Measurements from ENCODE around the gene ZNF227.
"Not testable (repeated sequence)": the region's sequence is repeated elsewhere in the genome, so short reads cannot be mapped to it uniquely, and the experiment has no call there.

The ZNF227 gene

GRCh38 chr19:44212250-44212865 lies at the start of gene ZNF227:
TSS of gene ZNF227 (plus strand) at chr19:44212532. CDS start at chr19:44217793, 5,261 bp downstream.
- DNase-seq (ENCODE audit: low read depth in 2 of 2) = peak; percentile 41 to 61

DNA sequence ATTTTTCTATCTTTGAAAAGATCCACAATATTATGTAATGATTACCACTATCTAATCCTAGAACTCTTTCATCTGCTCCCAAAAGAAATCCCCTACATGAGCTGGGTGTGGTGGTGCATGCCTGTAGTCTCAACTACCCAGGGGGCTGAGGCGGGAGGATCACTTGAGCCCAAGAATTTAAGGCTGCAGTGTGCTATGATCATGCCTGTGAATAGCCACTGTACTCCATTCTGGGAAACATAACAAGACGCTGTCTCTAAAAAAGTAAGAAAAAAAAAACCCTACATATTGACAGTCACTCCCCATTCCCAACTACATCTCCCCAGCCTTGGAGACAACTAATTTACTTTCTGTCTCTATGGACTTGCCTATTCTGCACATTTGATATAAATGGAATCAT lies 48.5 kb upstream of the ZNF227 start:
- DNase-seq (ENCODE audit: low read depth in 2 of 2) = no peak

DNA sequence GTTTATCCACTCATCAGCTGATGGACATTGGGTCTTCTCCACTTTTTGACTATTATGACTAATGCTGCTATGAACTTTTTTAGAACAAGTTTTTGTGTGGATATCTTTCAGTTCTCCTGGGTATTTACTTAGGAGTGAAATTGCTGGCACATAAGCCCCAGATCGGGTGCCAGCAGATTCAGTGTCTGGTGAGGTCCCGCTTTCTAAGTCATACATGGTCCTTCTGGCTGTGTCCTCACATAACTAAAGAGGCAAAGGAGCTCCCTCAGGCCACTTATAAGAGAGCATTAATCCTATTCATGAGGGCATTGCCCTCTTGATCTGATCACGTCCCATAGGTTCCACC lies 48.0 kb upstream of the ZNF227 start:
- no peak for DNase-seq (ENCODE audit: low read depth in 2 of 2)

DNA sequence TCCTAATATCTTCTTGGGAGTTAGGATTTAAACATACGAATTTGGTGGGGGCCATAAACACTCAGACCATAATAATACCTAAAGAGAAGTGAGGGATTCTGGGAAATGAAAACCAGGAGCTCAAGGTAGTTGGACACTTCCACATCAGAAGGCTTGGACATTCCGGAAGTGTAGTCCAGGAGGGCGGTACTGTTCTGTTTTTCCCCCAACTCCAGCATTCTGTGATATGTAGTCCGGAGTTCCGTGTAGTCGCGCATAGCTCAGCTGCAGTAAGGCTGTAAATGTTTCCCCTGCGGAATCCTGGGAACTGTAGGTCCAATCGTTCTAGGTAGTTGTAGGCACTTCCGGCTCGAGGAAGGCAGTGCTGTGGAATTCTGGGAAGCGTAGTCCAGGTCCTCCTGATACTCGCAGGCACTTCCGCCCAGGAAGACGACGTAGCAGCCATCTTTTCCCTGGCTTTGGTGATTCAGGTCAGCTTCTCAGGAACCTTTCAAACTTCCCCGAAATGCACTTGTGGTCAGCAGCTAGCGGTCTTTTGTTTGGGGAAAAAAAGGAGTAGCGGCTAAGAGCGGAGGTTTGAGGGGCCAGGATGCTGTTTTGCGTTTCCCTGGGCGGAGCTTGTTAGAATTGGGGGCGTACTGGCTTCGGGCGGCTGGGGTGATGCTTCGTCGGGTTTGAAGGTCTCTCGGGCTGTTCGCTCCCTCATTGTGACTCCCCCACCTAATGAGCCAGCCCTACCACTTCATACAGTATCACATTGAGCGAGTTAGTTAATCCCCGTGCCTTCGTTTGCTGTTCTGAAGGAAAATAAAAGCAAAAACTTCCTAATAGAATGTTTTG lies 47.4 kb upstream of the ZNF227 start, which contains the start of gene ZNF226:
Gene ZNF226 (plus strand): TSS at position 428 of the 840 bp plus-strand sequence. CDS start 4,981 bp downstream, outside the sequence.
- DNase-seq (ENCODE audit: low read depth in 2 of 2) = peak; percentile 37 to 49

DNA sequence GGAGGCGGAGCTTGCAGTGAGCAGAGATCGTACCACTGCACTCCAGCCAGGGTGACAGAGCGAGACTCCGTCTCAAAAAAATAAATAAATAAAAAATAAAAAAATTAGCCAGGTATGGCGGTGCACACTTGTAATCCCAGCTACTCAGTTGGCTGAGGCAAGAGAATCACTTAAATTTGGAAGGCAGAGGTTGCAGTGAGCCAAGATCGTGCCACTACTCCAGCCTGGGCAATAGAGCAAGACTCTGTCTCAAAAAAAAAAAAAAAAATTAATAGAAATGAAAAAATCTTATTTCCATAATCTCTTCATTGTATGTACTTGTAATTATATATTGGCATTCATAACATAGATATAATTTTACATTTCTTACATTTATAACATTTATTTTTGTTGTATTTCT lies 41.7 kb upstream of the ZNF227 start:
- DNase-seq (ENCODE audit: low read depth in 2 of 2) = not testable (repeated sequence)

- DNase-seq (ENCODE audit: low read depth in 2 of 2) = no peak
Measured at GRCh38 chr19:44176590-44176989, 35.7 kb upstream of the ZNF227 start.

- no peak for DNase-seq (ENCODE audit: low read depth in 2 of 2)
Measured at GRCh38 chr19:44180968-44181367, 31.4 kb upstream of the ZNF227 start.

GRCh38 chr19:44182145-44182544 lies 30.2 kb upstream of the ZNF227 start:
- no peak for DNase-seq (ENCODE audit: low read depth in 2 of 2)

DNA sequence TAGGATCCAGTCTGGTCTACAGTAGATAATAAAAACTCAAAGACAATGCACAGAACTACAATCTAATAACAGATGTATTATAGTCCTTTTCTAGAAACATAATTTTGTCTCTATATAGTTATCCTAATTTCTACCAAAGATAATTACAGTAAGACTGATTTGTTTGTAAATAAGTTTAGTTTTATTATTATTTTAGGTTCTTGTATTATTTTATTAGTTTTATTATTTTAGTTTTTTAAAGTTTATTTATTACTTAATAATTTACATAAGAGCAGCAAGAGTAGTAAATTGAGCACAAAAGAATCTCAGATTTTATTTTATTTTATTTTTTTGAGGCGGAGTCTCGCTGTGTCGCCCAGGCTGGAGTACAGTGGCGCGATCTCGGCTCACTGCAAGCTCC lies 22.3 kb upstream of the ZNF227 start:
- DNase-seq (ENCODE audit: low read depth in 2 of 2) = no peak

DNA sequence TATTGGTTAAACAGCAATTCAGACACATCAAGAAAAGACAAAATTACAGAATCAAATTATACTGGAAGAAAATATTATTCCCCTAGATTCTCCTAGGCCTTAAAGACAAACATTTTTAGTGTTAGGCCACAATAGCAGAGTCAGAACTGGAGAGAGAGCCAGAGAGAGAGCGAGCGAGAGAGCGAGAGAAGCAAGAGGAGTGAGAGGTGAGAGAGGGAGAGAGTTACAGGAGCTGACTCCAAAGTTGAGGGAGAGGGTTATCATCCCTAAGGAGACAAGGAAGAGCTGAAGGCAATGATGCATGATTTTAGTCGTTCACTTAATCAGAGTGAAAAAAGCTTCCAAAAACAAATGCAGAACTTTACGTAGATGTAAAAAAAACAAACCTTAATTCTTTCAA lies 20.2 kb upstream of the ZNF227 start:
- DNase-seq (ENCODE audit: low read depth in 2 of 2) = no peak

DNA sequence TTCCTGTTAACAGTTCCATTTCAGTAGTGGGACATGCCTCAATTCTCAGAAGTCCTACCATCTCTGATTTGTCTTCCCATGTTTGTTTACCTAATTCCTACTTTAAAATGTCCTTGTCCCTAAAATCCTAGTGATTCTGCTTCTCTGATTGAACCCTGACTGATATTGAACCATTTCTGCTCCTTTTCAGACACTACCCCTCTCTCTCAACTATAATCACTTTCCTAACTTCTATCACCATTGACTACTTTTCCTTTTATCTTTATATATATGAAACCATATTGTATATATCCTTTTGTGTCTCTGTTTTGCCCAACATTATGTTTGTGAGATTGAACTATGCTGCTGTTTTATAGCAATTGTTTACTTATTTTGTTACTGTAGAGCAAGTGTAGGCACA lies 15.6 kb upstream of the ZNF227 start:
- DNase-seq (ENCODE audit: low read depth in 2 of 2) = no peak

GRCh38 chr19:44202470-44202869 lies 9.9 kb upstream of the ZNF227 start:
- DNase-seq (ENCODE audit: low read depth in 2 of 2) = no peak

DNA sequence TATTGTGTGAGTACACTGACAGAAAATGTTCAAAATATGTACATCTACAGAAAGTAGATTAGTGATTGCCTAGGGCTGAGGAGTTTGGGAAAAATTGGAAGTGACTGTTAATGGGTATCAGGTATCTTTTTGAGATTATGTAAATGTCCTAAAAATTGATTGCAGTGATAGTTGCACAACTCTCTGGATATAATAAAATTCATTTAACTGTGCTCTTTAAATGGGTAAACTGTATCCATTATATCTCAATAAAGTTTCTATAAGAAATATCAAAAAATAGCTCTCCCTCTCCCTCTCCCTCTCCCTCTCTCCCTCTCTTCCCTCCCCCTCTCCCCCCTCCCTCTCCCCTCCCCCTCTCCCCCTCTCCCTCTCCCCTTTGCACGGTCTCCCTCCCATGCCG lies 9.4 kb upstream of the ZNF227 start:
- no peak for DNase-seq (ENCODE audit: low read depth in 2 of 2)

GRCh38 chr19:44203877-44204276 lies 8.5 kb upstream of the ZNF227 start:
- not testable (repeated sequence) for DNase-seq (ENCODE audit: low read depth in 2 of 2)

DNA sequence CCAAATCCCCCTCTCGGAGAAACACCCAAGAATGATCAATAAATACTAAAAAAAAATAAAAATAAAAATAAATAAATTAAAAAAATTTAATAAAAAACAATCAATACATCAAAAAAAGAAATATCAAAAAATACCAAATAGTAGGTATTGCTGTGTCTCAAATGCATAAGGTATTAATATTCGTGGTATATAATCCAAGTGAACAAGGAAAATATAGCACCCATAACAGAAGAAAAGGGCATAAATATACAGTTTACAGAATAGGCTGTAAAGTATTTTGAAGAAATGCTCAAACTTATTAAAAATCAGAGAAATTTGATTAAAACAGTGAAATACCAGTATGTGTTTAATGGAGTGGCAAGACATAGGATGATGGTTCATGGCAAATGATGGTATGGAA lies 7.6 kb upstream of the ZNF227 start:
- DNase-seq (ENCODE audit: low read depth in 2 of 2) = no peak

GRCh38 chr19:44207126-44207803 lies 5.1 kb upstream of the ZNF227 start:
- DNase-seq (ENCODE audit: low read depth in 2 of 2) = peak; percentile 29 to 54

GRCh38 chr19:44212866-44213346 lies 574 bp downstream of the ZNF227 start:
- DNase-seq (ENCODE audit: low read depth in 2 of 2) = no peak

- not testable (repeated sequence) for DNase-seq (ENCODE audit: low read depth in 2 of 2)
Measured at GRCh38 chr19:44219926-44220325, 7.6 kb downstream of the ZNF227 start.

- DNase-seq (ENCODE audit: low read depth in 2 of 2) = not testable (repeated sequence)
Measured at GRCh38 chr19:44220761-44221160, 8.4 kb downstream of the ZNF227 start.

DNA sequence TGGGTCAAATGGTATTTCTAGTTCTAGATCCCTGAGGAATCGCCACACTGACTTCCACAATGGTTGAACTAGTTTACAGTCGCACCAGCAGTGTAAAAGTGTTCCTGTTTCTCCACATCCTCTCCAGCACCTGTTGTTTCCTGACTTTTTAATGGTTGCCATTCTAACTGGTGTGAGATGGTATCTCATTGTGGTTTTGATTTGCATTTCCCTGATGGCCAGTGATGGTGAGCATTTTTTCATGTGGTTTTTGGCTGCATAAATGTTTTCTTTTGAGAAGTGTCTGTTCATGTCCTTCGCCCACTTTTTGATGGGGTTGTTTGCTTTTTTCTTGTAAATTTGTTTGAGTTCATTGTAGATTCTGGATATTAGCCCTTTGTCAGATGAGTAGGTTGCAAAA lies 9.0 kb downstream of the ZNF227 start:
- not testable (repeated sequence) for DNase-seq (ENCODE audit: low read depth in 2 of 2)

DNA sequence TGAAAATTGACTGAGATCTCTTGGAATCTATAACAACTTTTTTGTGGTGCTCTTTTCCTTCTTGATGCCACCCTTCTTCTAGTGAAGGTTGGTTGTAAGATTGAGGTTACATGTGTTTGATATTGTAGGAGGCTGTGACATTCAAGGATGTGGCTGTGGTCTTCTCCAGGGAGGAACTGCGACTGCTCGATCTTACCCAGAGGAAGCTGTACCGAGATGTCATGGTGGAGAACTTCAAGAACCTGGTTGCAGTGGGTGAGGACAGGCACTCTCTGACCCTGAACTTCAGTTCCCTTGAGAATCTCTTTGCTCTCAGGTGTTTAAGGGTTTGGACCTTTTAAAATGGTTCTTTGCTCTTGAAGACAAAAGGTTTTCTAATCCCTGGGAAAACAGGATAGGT lies 16.0 kb downstream of the ZNF227 start:
- DNase-seq (ENCODE audit: low read depth in 2 of 2) = no peak

- DNase-seq (ENCODE audit: low read depth in 2 of 2) = no peak
Measured at GRCh38 chr19:44232867-44233266, 20.5 kb downstream of the ZNF227 start.

- no peak for DNase-seq (ENCODE audit: low read depth in 2 of 2)
Measured at GRCh38 chr19:44236384-44236783, 24.1 kb downstream of the ZNF227 start.

Measured in stimulated activated CD4-positive, alpha-beta T cell treated with anti-CD3 and anti-CD28 coated beads, Interleukin-1b, Interleukin-23, amount 100 ng/mL, for 1 hour (primary cell).